HG02981 (cell line): Measurements from ENCODE around the gene BARHL2.

ENCODE experiments used
- ATAC-seq: cut with Tn5 transposase; IDR thresholded peaks from one replicate; pipeline ENCODE4 v1.9.1; 2021; ENCODE audit warnings: mild to moderate bottlenecking, moderate library complexity; ENCODE audit not compliant: unreplicated experiment

BARHL2 gene

GRCh38 chr1:90710579-90711536 is 6.2 kb downstream of the BARHL2 start:
- ATAC-seq: no peak

GRCh38 chr1:90709535-90709934 is 7.6 kb downstream of the BARHL2 start:
- ATAC-seq: no peak

GRCh38 chr1:90708826-90709225 is 8.3 kb downstream of the BARHL2 start:
- ATAC-seq: no peak

GRCh38 chr1:90708236-90708786 is 8.8 kb downstream of the BARHL2 start:
- ATAC-seq: no peak

GRCh38 chr1:90707363-90707710 is 9.8 kb downstream of the BARHL2 start:
- ATAC-seq: no peak

GRCh38 chr1:90706437-90707362 is 10.4 kb downstream of the BARHL2 start:
- ATAC-seq: no peak

- ATAC-seq: no peak
These were observed 11.1 kb downstream of the BARHL2 start for GRCh38 chr1:90705956-90706355.

- ATAC-seq: no peak
These were observed 12.3 kb downstream of the BARHL2 start for GRCh38 chr1:90704817-90705216.

- ATAC-seq: no peak
These were observed 22.3 kb downstream of the BARHL2 start for GRCh38 chr1:90694846-90695245.

GRCh38 chr1:90687747-90688146 is 29.4 kb downstream of the BARHL2 start:
- ATAC-seq: no peak

GRCh38 chr1:90675161-90675847 is 41.8 kb downstream of the BARHL2 start:
- ATAC-seq: no peak

- no peak for ATAC-seq
These were observed 45.4 kb downstream of the BARHL2 start for GRCh38 chr1:90671741-90672140.

GRCh38 chr1:90671251-90671650 is 45.9 kb downstream of the BARHL2 start:
- no peak for ATAC-seq
